Vagina (tissue), 2 donors: Measurements from ENCODE around the gene CA5B.

Experiments
- POLR2A ChIP-seq, 2 donors: fragments of 450-650 bp; IDR thresholded peaks; one replicate each; pipeline ENCODE4 v1.6.1; 2017; ENCODE audit warnings: antibody characterized with exemption in 2 of 2, mild to moderate bottlenecking in 2 of 2, moderate library complexity in 2 of 2
- TF ChIP-seq, protein P1 (sequence below), 3 experiments: fragments of 450-650 bp in 2 of 3; fragments of 200-600 bp in 1 of 3; sonication (generic) in 1 of 3; IDR thresholded peaks; one replicate each; pipeline ENCODE4 v1.5.1; 2017 to 2019; ENCODE audit warnings: antibody characterized with exemption in 3 of 3, mild to moderate bottlenecking in 2 of 3, moderate library complexity in 2 of 3

GRCh38 chrX:15761564-15762191 lies 23.6 kb downstream of the CA5B start:
- TF ChIP-seq, protein P1, sequence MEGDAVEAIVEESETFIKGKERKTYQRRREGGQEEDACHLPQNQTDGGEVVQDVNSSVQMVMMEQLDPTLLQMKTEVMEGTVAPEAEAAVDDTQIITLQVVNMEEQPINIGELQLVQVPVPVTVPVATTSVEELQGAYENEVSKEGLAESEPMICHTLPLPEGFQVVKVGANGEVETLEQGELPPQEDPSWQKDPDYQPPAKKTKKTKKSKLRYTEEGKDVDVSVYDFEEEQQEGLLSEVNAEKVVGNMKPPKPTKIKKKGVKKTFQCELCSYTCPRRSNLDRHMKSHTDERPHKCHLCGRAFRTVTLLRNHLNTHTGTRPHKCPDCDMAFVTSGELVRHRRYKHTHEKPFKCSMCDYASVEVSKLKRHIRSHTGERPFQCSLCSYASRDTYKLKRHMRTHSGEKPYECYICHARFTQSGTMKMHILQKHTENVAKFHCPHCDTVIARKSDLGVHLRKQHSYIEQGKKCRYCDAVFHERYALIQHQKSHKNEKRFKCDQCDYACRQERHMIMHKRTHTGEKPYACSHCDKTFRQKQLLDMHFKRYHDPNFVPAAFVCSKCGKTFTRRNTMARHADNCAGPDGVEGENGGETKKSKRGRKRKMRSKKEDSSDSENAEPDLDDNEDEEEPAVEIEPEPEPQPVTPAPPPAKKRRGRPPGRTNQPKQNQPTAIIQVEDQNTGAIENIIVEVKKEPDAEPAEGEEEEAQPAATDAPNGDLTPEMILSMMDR (IDR thresholded peaks at IDR 0.05), result peak in 2 of 3 experiments; percentile 28 to 49
- no peak for TF ChIP-seq POLR2A (IDR thresholded peaks at IDR 0.05)
